ENCODE results near the gene TRIM62.

DNA sequence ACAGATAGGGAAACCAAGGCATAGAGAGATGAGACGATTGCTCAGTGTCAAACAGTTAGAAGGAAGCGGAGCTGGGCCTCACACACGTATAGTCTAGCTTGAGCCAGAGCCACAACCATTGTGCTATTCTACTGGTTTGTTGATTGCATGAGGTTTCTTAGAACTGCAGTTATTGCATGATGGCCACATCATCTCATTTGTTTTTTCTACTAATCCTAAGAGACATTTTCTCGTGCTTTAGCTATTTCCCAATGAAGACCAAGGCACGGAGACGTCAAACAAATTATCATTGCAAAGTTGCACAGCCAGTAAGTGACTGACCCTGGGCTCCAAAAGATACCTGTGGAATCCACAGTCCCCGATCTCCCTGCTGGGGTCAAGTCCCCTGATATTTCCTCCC is 49.3 kb upstream of the TRIM62 start:
- TF ChIP-seq, protein P1, sequence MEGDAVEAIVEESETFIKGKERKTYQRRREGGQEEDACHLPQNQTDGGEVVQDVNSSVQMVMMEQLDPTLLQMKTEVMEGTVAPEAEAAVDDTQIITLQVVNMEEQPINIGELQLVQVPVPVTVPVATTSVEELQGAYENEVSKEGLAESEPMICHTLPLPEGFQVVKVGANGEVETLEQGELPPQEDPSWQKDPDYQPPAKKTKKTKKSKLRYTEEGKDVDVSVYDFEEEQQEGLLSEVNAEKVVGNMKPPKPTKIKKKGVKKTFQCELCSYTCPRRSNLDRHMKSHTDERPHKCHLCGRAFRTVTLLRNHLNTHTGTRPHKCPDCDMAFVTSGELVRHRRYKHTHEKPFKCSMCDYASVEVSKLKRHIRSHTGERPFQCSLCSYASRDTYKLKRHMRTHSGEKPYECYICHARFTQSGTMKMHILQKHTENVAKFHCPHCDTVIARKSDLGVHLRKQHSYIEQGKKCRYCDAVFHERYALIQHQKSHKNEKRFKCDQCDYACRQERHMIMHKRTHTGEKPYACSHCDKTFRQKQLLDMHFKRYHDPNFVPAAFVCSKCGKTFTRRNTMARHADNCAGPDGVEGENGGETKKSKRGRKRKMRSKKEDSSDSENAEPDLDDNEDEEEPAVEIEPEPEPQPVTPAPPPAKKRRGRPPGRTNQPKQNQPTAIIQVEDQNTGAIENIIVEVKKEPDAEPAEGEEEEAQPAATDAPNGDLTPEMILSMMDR (conservative IDR thresholded peaks at IDR 0.05; ENCODE audit: low read length), result no peak
- no peak for TF ChIP-seq EZH2phosphoT487 (IDR thresholded peaks at IDR 0.05; ENCODE audit: borderline replicate concordance)

Measured in Loucy (cell line).